ENCODE measurements around the gene COL18A1.

COL18A1 gene

GRCh38 chr21:45376459-45377324, 28.3 kb upstream of the COL18A1 start:
- no peak overlapping the region for H3K4me3 ChIP-seq (ENCODE audit: low read depth, low read length)
- TF ChIP-seq, protein P1, sequence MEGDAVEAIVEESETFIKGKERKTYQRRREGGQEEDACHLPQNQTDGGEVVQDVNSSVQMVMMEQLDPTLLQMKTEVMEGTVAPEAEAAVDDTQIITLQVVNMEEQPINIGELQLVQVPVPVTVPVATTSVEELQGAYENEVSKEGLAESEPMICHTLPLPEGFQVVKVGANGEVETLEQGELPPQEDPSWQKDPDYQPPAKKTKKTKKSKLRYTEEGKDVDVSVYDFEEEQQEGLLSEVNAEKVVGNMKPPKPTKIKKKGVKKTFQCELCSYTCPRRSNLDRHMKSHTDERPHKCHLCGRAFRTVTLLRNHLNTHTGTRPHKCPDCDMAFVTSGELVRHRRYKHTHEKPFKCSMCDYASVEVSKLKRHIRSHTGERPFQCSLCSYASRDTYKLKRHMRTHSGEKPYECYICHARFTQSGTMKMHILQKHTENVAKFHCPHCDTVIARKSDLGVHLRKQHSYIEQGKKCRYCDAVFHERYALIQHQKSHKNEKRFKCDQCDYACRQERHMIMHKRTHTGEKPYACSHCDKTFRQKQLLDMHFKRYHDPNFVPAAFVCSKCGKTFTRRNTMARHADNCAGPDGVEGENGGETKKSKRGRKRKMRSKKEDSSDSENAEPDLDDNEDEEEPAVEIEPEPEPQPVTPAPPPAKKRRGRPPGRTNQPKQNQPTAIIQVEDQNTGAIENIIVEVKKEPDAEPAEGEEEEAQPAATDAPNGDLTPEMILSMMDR (IDR thresholded peaks at IDR 0.05; ENCODE audit: borderline replicate concordance, insufficient read depth, low read depth, low read length) = no peak

DNA sequence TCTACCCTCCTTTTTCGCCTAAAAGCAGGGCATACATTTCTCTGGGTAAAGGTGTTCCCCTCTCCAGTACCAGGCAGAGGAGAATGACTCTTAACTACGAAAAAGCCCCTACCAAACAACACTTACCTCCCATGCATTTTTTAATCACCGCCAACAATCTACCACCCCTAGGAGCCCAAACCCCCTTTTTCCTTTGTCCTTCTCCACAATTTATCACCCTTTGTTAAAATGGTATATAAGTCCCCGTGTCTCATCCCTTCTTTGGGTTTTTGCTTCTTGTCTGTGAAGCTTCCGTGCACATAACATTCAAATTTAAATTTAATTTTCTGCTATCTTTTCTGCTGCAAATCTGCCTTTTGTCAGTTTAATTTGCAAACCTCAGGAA, 27.6 kb upstream of the COL18A1 start:
- no peak overlapping the region for H3K4me3 ChIP-seq (ENCODE audit: low read depth, low read length)
- TF ChIP-seq, protein P1 (IDR thresholded peaks at IDR 0.05; ENCODE audit: borderline replicate concordance, insufficient read depth, low read depth, low read length) = no peak

DNA sequence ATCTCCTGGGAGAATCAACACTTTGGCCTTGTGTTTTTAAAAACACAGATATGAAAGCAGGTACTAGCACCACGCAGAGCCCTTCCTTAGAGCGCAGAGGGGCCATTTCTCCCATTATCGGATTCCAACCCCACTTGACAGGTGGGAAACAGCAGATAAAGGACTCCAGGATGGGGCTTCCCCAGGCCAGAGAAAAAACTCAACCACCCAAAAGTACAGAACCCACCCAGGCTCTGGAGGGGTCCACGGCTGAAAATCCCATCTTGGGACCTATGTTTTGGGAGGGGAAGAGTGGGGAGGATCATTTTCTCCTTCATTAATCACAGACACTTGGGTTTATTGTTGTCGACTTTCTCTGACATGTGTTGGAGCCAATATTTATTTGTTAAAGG, 27.1 kb upstream of the COL18A1 start:
- H3K4me3 ChIP-seq (ENCODE audit: low read depth, low read length) = no peak overlapping the region
- TF ChIP-seq, protein P1 (IDR thresholded peaks at IDR 0.05; ENCODE audit: borderline replicate concordance, insufficient read depth, low read depth, low read length) = no peak

GRCh38 chr21:45378258-45378966, 26.6 kb upstream of the COL18A1 start:
- TF ChIP-seq, protein P1 (IDR thresholded peaks at IDR 0.05; ENCODE audit: borderline replicate concordance, insufficient read depth, low read depth, low read length) = no peak
- H3K4me3 ChIP-seq (ENCODE audit: low read depth, low read length) = no peak overlapping the region

GRCh38 chr21:45379171-45379900, 25.6 kb upstream of the COL18A1 start:
- TF ChIP-seq, protein P1 (IDR thresholded peaks at IDR 0.05; ENCODE audit: borderline replicate concordance, insufficient read depth, low read depth, low read length) = no peak
- H3K4me3 ChIP-seq (ENCODE audit: low read depth, low read length) = no peak overlapping the region

DNA sequence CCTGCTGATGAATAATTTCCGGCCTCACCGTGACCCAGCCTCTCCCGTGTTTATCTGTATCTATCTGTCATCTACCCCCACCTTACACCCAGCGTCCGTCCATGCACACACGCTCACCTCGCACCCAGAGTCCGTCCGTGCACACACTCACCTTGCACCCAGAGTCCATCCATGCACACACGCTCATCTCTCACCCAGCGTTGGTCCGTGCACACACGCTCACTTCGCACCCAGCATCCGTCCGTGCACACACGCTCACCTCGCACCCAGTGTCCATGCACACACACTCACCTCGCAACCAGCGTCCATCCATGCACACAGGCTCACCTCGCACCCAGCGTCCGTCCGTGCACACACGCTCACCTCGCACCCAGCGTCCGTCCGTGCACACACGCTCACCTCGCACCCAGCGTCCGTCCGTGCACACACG, 25.0 kb upstream of the COL18A1 start:
- no peak overlapping the region for H3K4me3 ChIP-seq (ENCODE audit: low read depth, low read length)
- TF ChIP-seq, protein P1 (IDR thresholded peaks at IDR 0.05; ENCODE audit: borderline replicate concordance, insufficient read depth, low read depth, low read length) = no peak
